Measurements from ENCODE around the gene DNAJB11. TPM values are rescaled to one million over a fixed set of nuclear protein-coding genes. Genes with fewer than 3 reads are reported as not detected.
A peak's percentile ranks its signal among the peaks of the same experiment; 100 is the strongest.

The DNAJB11 gene
- total and polyA plus RNA-seq, 2 donors from 2014 or later = 45.0 to 46.4 TPM

- intact Hi-C loops (cut with DNase I) = loop anchor here (10.0 kb wide), 1 partner anchor 282 kb away; no protein-coding TSS in a partner anchor
These were observed 33.4 kb upstream of the DNAJB11 start for GRCh38 chr3:186536883-186537844.

GRCh38 chr3:186538779-186539178, 31.7 kb upstream of the DNAJB11 start:
- no peak overlapping the region for H3K4me3 ChIP-seq (ENCODE audit: low read length in 3 of 3)
- peaks cover 0 to 2% (median 0%) of the 10 kb centered on the region in 3 donors for H3K4me1 ChIP-seq (ENCODE audit: control insufficient read depth in 2 of 3, insufficient read depth in 2 of 3, low read depth in 1 of 3, low read length in 3 of 3)
- H3K9me3 ChIP-seq (ENCODE audit: control insufficient read depth in 2 of 3, insufficient read depth in 1 of 3, low read length in 3 of 3) = no peaks in the 10 kb centered on the region
- TF ChIP-seq CTCF (IDR thresholded peaks at IDR 0.05; ENCODE audit: borderline replicate concordance, extremely low read depth, insufficient read depth) = no peak
- H3K36me3 ChIP-seq (ENCODE audit: control insufficient read depth in 2 of 3, insufficient read depth in 3 of 3, low read length in 3 of 3) = no peaks in the 10 kb centered on the region
- no peaks in the 10 kb centered on the region for H3K27me3 ChIP-seq (ENCODE audit: control insufficient read depth, insufficient read depth, low read length)
- intact Hi-C loops (cut with DNase I) = loop anchor here (10.0 kb wide), 1 partner anchor 284 kb away; no protein-coding TSS in a partner anchor
- FAIRE-seq (no peak), DNase-seq (no peak)
- H3K9ac ChIP-seq (ENCODE audit: low read length in 3 of 3) = no peak overlapping the region
- H3K27ac ChIP-seq (ENCODE audit: low read depth in 2 of 2, low read length in 2 of 2) = no peak overlapping the region

More at GRCh38 chr3:186536883-186537844, 33.4 kb upstream of the DNAJB11 start:
- Histone ChIP-seq H3K27me3 (ENCODE audit: control insufficient read depth, insufficient read depth, low read length) (no peaks in the 10 kb centered on the region), H3K4me3 (ENCODE audit: low read length in 3 of 3) (no peak overlapping the region), H3K4me1 (ENCODE audit: control insufficient read depth in 2 of 3, insufficient read depth in 2 of 3, low read depth in 1 of 3, low read length in 3 of 3) (peaks cover 0 to 3% (median 0%) of the 10 kb centered on the region in 3 donors), H3K36me3 (ENCODE audit: control insufficient read depth in 2 of 3, insufficient read depth in 3 of 3, low read length in 3 of 3) (no peaks in the 10 kb centered on the region), H3K27ac (ENCODE audit: low read depth in 2 of 2, low read length in 2 of 2) (no peak overlapping the region), H3K9ac (ENCODE audit: low read length in 3 of 3) (no peak overlapping the region), H3K9me3 (ENCODE audit: control insufficient read depth in 2 of 3, insufficient read depth in 1 of 3, low read length in 3 of 3) (no peaks in the 10 kb centered on the region)
- no peak for TF ChIP-seq CTCF (IDR thresholded peaks at IDR 0.05; ENCODE audit: borderline replicate concordance, extremely low read depth, insufficient read depth)
- FAIRE-seq (no peak), DNase-seq (no peak)

GRCh38 chr3:186540221-186540834, 30.2 kb upstream of the DNAJB11 start:
- TF ChIP-seq CTCF (IDR thresholded peaks at IDR 0.05; ENCODE audit: borderline replicate concordance, extremely low read depth, insufficient read depth) = peak; percentile 78
- FAIRE-seq (peak; percentile 98), DNase-seq (peak in 4 of 5 donors; percentile 71 to 89 (median 81))
- H3K36me3 ChIP-seq (ENCODE audit: control insufficient read depth in 2 of 3, insufficient read depth in 3 of 3, low read length in 3 of 3) = no peaks in the 10 kb centered on the region
- H3K9me3 ChIP-seq (ENCODE audit: control insufficient read depth in 2 of 3, insufficient read depth in 1 of 3, low read length in 3 of 3) = no peaks in the 10 kb centered on the region
- H3K4me3 ChIP-seq (ENCODE audit: low read length in 3 of 3) = peak overlapping the region in 2 of 3 donors; percentile 44 to 48
- no peak overlapping the region for H3K9ac ChIP-seq (ENCODE audit: low read length in 3 of 3)
- peak overlapping the region in 1 of 2 donors; percentile 7 for H3K27ac ChIP-seq (ENCODE audit: low read depth in 2 of 2, low read length in 2 of 2)
- no peaks in the 10 kb centered on the region for H3K27me3 ChIP-seq (ENCODE audit: control insufficient read depth, insufficient read depth, low read length)
- intact Hi-C loops (cut with DNase I) = loop anchor here (5.0 kb wide), 1 partner anchor 558 kb away; no protein-coding TSS in a partner anchor
- peaks cover 0 to 2% (median 0%) of the 10 kb centered on the region in 3 donors for H3K4me1 ChIP-seq (ENCODE audit: control insufficient read depth in 2 of 3, insufficient read depth in 2 of 3, low read depth in 1 of 3, low read length in 3 of 3)

Data from kidney (tissue), 14 donors.